Smooth muscle cell of the pulmonary artery (primary cell): Measurements from ENCODE around the gene PAFAH1B2. TPM values are rescaled to one million over a fixed set of nuclear protein-coding genes. Genes with fewer than 3 reads are reported as not detected.

Source experiments
- total RNA-seq: library from RNA; depleted of rRNA; stranded (reverse); fragments of >200 nt; gene quantifications from 2 replicates; pipeline ENCODE4 v1.2.3, GENCODE V29; 2014

Gene PAFAH1B2, protein sequence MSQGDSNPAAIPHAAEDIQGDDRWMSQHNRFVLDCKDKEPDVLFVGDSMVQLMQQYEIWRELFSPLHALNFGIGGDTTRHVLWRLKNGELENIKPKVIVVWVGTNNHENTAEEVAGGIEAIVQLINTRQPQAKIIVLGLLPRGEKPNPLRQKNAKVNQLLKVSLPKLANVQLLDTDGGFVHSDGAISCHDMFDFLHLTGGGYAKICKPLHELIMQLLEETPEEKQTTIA
- 137 and 138 TPM in 2 replicates for total RNA-seq

DNA sequence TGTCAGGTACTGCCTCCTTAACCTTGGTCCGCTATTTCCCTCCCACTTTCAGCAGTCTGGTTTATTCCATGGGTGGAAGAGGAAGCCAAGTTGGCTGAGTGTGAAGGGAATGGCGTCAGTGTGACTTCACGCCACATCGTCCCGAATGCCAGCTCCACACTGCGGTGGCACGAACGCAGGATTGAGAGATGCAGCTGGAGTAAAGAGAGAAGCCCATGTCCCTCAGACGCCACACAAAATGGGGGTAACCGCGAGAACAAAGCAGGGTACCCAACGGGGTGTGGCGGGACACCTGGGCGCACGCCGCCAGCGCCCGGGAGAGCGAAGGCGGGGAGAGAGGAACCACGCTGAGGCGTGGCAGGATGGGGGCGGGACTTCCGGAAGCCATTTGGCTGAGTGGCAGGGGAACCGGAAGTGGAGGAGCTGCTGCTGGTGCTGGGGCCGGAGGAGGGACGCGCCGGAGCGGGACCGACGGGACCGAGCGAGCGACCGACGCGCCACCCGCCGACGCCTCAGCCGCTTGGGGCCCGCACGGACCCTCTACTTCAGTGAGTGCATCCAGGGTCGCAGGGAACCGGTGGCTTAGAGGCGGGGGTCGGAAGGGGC lies at the start of gene PAFAH1B2:
Gene PAFAH1B2, plus strand, starts transcription at position 417 of the 606 bp plus-strand sequence. CDS start 8,161 bp downstream, outside the sequence.

GRCh38 chr11:117098269-117099232 lies 45.5 kb upstream of the PAFAH1B2 start, which contains the start of gene SIK3:
SIK3 (minus strand) TSS chr11:117098428; CDS start chr11:117098415, 13 bp downstream.

DNA sequence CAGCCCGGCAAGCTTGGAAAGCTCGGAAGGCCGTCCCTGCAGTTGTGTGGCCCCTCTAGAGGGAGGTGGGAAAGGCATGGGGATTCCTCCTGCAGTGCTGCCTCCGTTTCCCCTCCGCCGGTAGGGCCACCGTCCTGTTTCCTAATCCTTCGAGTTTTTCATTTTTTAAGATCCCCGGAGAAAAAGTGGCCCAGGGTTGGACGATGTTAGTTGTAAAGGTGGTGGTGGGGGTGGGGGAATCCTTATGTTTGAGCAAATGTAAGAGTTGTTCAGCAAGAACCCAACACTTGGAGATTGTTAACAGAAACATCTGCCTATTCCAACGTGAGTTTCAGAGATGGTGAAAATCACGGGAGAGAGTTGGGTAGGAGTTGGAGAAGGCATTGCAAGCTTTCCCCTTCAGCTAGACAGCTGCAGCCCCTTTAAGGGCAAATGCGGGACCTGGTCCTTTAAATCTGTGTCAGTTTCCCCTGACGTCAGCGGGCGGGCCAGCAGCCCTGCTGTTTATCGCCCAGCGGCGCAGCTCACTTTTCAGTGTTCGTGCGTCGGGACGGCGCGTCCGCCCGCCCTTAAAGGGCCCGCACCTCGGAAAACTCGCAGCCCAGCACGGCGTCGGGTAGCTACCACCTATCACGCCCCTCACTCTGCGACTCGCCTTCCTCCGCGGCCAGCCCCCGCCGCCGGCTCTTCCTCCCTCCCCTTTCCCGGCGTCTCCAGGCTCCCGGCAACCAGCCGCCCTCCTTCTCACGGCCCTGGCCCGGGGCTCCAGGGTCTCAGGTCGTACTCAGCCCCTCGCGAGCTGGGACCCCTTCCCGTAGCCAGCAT lies 34.3 kb downstream of the PAFAH1B2 start, which contains the start of gene SIDT2:
Gene SIDT2, plus strand, starts transcription at position 534 of the 825 bp plus-strand sequence. CDS start 521 bp downstream, outside the sequence.

GRCh38 chr11:117199053-117199915 lies 55.2 kb downstream of the PAFAH1B2 start, which contains the start of gene TAGLN:
TAGLN (plus strand) TSS chr11:117199370; CDS start chr11:117203014, 3,644 bp downstream.

Other genes with a start within 250 kb of the PAFAH1B2 start
- 23.5 and 24.5 TPM in 2 replicates for gene SIK3, start 45.9 kb upstream of the PAFAH1B2 start, total RNA-seq
- gene SIDT2, start 34.5 kb downstream of the PAFAH1B2 start, total RNA-seq, result 53.9 and 63.9 TPM in 2 replicates
- gene TAGLN, start 55.1 kb downstream of the PAFAH1B2 start, total RNA-seq, result 3,032 and 3,717 TPM in 2 replicates
- 44.0 and 68.3 TPM in 2 replicates for gene PCSK7, start 87.8 kb downstream of the PAFAH1B2 start, total RNA-seq
- gene RNF214, start 88.4 kb downstream of the PAFAH1B2 start, total RNA-seq, result 10.7 and 11.9 TPM in 2 replicates
- gene BACE1-AS, start 147.1 kb downstream of the PAFAH1B2 start, total RNA-seq, result 5.4 and 5.7 TPM in 2 replicates
- gene BACE1, start 172.0 kb downstream of the PAFAH1B2 start, total RNA-seq, result 53.7 and 55.5 TPM in 2 replicates
- gene CEP164, start 183.6 kb downstream of the PAFAH1B2 start, total RNA-seq, result 20.0 and 26.7 TPM in 2 replicates